AG04449 (cell line): ENCODE data around the gene UBB.
"Not testable (repeated sequence)": the region's sequence is repeated elsewhere in the genome, so short reads cannot be mapped to it uniquely, and the experiment has no call there.

ENCODE experiments used
- CTCF ChIA-PET: fragments of 350-600 bp; formaldehyde crosslinking; extraction: SDS; loops from one replicate; lab custom pipeline; 2021; ENCODE audit warnings: antibody characterized with exemption; lab: Yijun Ruan, JAX
- POLR2A ChIA-PET: fragments of 400-600, 350-600 bp; formaldehyde crosslinking; extraction: SDS; loops from one replicate; lab custom pipeline; 2020; ENCODE audit warnings: antibody characterized with exemption, inconsistent platforms; lab: Yijun Ruan, JAX
- DNase-seq: peaks from one replicate; pipeline ENCODE4 v3.0.0-alpha.2; 2010; ENCODE audit warnings: low read depth, low spot score
- H3K4me3 ChIP-seq: 2 replicates; pipeline ENCODE4 v1.5.1; 2011; ENCODE audit warnings: low read depth, mild to moderate bottlenecking, control low read depth, low read length
- CTCF ChIP-seq: IDR thresholded peaks from one replicate; pipeline ENCODE4 v1.5.1; 2011; ENCODE audit warnings: mild to moderate bottlenecking, moderate library complexity, low read length, control low read depth, inconsistent platforms; ENCODE audit not compliant: insufficient read depth; ENCODE audit errors: missing control alignments

UBB gene

GRCh38 chr17:16391451-16391850 lies 10.6 kb downstream of the UBB start:
- H3K4me3 ChIP-seq: no peak overlapping the region
- no peak for DNase-seq
- ChIA-PET CTCF (no interaction called here), POLR2A (no interaction called here)
- TF ChIP-seq CTCF: no peak

GRCh38 chr17:16392491-16392890 lies 11.6 kb downstream of the UBB start:
- not testable (repeated sequence) for DNase-seq, H3K4me3 ChIP-seq
- ChIA-PET CTCF (interaction anchor here (1.0 kb wide), 1 partner anchor 11 kb away, joined by 3 read pairs; no protein-coding TSS in a partner anchor), POLR2A (interaction anchor here (1.7 kb wide), 1 partner anchor 11 kb away, joined by 5 read pairs; the partner anchor contains the start of gene UBB)

GRCh38 chr17:16395887-16396286 lies 15.0 kb downstream of the UBB start:
- CTCF ChIA-PET, POLR2A ChIA-PET, DNase-seq, H3K4me3 ChIP-seq: not testable (repeated sequence)

GRCh38 chr17:16396693-16397092 lies 15.8 kb downstream of the UBB start:
- POLR2A ChIA-PET: interaction anchor here (0.6 kb wide), 1 partner anchor 22 kb away, joined by 3 read pairs; no protein-coding TSS in a partner anchor
- not testable (repeated sequence) for DNase-seq, H3K4me3 ChIP-seq
- CTCF ChIA-PET: interaction anchor here (1.1 kb wide), 1 partner anchor 11 kb away, joined by 3 read pairs; no protein-coding TSS in a partner anchor

- DNase-seq: no peak
- CTCF ChIA-PET: no interaction called here
- no peak overlapping the region for H3K4me3 ChIP-seq
These were observed 17.7 kb downstream of the UBB start for GRCh38 chr17:16398270-16399267.

GRCh38 chr17:16403847-16404246 lies 23.0 kb downstream of the UBB start:
- POLR2A ChIA-PET: interaction anchor here (1.3 kb wide), 1 partner anchor 23 kb away, joined by 6 read pairs; the partner anchor contains the start of gene UBB
- DNase-seq, H3K4me3 ChIP-seq: not testable (repeated sequence)
- CTCF ChIA-PET: interaction anchor here (1.6 kb wide), 1 partner anchor 118 kb away, joined by 4 read pairs; no protein-coding TSS in a partner anchor

More at GRCh38 chr17:16398270-16399267, 17.7 kb downstream of the UBB start:
- POLR2A ChIA-PET: no interaction called here
- TF ChIP-seq CTCF: no peak

- H3K4me3 ChIP-seq: peak overlapping the region; percentile 59
- CTCF ChIA-PET: interaction anchor here (1.3 to 2.2 kb wide), 5 partner anchors 8 to 115 kb away, joined by 3 to 9 read pairs (median 5); partner anchors contain the start of gene TRPV2
- no peak for TF ChIP-seq CTCF
- POLR2A ChIA-PET: interaction anchor here (0.5 to 1.9 kb wide), 3 partner anchors 12 to 61 kb away, joined by 3 to 6 read pairs (median 4); no protein-coding TSS in a partner anchor
- DNase-seq: no peak
These were observed 26.1 kb downstream of the UBB start for GRCh38 chr17:16406742-16407674.
